Measurements from ENCODE around the gene SRPK2.

The SRPK2 gene

DNA sequence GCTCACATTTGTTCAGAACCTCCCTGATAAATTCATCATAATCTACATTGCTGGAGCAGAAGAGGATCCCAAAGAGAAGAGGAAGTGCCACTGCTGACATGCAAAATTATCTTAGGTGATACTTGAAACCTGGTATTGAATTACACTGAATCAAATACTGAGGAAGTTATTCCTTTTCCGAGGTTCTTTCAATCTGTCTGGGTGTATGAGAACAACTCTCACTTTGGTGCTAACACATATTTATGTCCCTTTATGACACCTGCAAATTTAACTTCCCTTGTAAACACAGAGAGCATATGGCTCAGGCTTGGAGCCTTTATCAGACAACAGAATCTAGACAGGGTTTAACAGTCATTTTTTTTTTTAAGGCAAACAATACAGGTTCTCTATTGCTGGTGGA, 131.4 kb downstream of the SRPK2 start:
- no peak for TF ChIP-seq CTCF (IDR thresholded peaks at IDR 0.05)

DNA sequence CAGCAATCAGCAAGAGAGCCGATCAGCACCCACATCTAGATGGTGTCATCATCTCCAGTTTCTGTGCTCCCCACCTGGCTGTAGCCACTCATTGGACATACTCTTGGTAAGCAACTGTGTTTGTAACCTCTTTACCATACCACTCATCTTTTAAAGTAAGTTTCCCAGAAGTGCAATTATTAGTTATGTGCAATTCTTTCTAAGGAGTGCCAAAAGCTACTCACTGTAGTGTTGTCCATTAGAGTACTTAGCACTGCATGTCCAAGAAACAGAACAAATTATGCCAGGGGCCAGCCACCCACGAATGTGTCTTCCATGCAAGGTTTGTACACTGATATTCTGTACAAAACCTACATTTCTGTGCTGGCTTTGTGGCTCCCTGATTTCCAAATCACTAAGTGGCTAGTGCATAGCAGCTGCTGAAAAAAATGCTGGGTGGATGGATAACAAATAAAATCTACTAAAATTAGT, 131.9 kb downstream of the SRPK2 start:
- no peak for TF ChIP-seq CTCF (IDR thresholded peaks at IDR 0.05)

DNA sequence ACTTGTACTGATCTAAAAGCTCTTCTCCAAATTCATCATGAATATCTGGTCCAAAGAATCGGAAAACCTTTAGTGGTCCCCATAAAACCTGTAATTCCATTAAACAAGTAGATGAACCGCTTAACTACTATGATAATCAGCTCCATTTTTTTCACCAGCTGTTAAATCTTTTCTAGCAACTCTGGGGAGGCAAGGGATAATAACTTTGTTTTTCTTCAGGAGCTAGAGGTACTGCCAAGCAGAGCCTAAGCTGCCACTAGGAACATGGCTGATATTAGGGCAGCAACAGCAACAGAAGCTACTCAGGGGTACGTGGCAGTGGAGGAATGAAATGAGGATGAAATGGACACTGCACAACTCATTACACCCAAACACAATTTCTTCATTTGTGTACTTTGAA, 138.0 kb downstream of the SRPK2 start:
- no peak for TF ChIP-seq CTCF (IDR thresholded peaks at IDR 0.05)

- TF ChIP-seq CTCF (IDR thresholded peaks at IDR 0.05), result no peak
These were observed 138.5 kb downstream of the SRPK2 start for GRCh38 chr7:105250239-105250638.

- no peak for TF ChIP-seq CTCF (IDR thresholded peaks at IDR 0.05)
These were observed 139.5 kb downstream of the SRPK2 start for GRCh38 chr7:105249216-105249615.

DNA sequence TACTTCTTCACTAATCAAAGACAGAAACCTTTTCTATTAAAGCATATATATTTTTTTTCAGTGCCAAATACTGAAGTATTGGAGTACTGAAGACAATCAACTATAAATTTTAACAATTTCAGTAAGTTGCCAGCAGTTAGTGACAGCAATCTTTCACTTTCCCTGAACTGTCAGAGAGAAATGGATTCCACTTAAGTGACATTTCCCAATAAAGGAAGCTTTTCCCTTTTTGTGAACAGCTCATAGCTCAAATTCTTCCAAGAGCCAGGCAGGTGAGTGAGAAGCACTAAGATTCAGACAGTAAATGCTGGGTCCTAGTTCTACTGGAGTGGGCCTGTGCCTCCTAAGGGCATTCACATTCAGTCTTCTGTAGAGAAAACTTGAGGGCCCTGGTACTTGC, 142.0 kb downstream of the SRPK2 start:
- no peak for TF ChIP-seq CTCF (IDR thresholded peaks at IDR 0.05)

GRCh38 chr7:105246256-105246655, 142.5 kb downstream of the SRPK2 start:
- TF ChIP-seq CTCF (IDR thresholded peaks at IDR 0.05), result no peak

- no peak for TF ChIP-seq CTCF (IDR thresholded peaks at IDR 0.05)
These were observed 143.2 kb downstream of the SRPK2 start for GRCh38 chr7:105245398-105246114.
